HepG2 (cell line): ENCODE data around the gene CPZ. TPM values are rescaled to one million over a fixed set of nuclear protein-coding genes. Genes with fewer than 3 reads are reported as not detected.

Source experiments
- MLX ChIP-seq: IDR thresholded peaks from 2 replicates; pipeline ENCODE4 v1.6.1; 2016
- REPIN1 ChIP-seq: sonication (generic); formaldehyde crosslinking; IDR thresholded peaks from 2 replicates; pipeline ENCODE4 v1.8.0; 2022; ENCODE audit warnings: missing genetic modification reagents, low read depth, mild to moderate bottlenecking, borderline replicate concordance
- RERE ChIP-seq: IDR thresholded peaks from 2 replicates; pipeline ENCODE4 v1.6.1; 2016; ENCODE audit warnings: low read depth, missing genetic modification reagents, missing compliant biosample characterization
- SP4 ChIP-seq: sonication (generic); formaldehyde crosslinking; IDR thresholded peaks from 2 replicates; pipeline ENCODE4 v1.8.1; 2023; ENCODE audit warnings: mild to moderate bottlenecking, missing genetic modification reagents
- ZBTB40 ChIP-seq, 2 experiments: fragments of 450-650 bp in 1 of 2; sonication (generic) in 1 of 2; formaldehyde crosslinking in 1 of 2; IDR thresholded peaks; 2 replicates each; pipeline versions ENCODE4 v1.6.1 to v1.8.0; 2016 to 2022; ENCODE audit warnings: antibody characterized with exemption in 1 of 2, mild to moderate bottlenecking in 1 of 2, missing genetic modification reagents in 1 of 2
- ZFP36L1 ChIP-seq: sonication (generic); formaldehyde crosslinking; IDR thresholded peaks from 2 replicates; pipeline ENCODE4 v1.8.0; 2022; ENCODE audit warnings: mild to moderate bottlenecking, missing genetic modification reagents, moderate library complexity
- ZKSCAN5 ChIP-seq: sonication (generic); formaldehyde crosslinking; IDR thresholded peaks from 2 replicates; pipeline ENCODE4 v1.5.1; 2020; ENCODE audit warnings: mild to moderate bottlenecking, missing genetic modification reagents
- ZNF17 ChIP-seq: sonication (generic); formaldehyde crosslinking; IDR thresholded peaks from 2 replicates; pipeline ENCODE4 v1.5.0; 2020; ENCODE audit warnings: mild to moderate bottlenecking, missing genetic modification reagents
- ZNF607 ChIP-seq: sonication (generic); formaldehyde crosslinking; IDR thresholded peaks from 2 replicates; pipeline ENCODE4 v1.5.1; 2020; ENCODE audit warnings: missing genetic modification reagents, mild to moderate bottlenecking, borderline replicate concordance
- polyA plus RNA-seq, 8 experiments: library from polyadenylated mRNA; depleted of rRNA in 3 of 8; stranded (reverse) in 7 of 8; unstranded in 1 of 8; fragments of >200 nt; fragmentation: Illumina TruSeq in 4 of 8; extraction: Trizol in 4 of 8; gene quantifications; 2 replicates each; pipeline versions ENCODE4 v1.2.1 to v1.2.3, GENCODE V29; 2011 to 2016; ENCODE audit warnings: low read depth in 4 of 8, missing spikeins in 1 of 8, mixed read lengths in 1 of 8; ENCODE audit not compliant: insufficient read depth in 1 of 8
- total RNA-seq, 5 experiments: library from RNA; depleted of rRNA; stranded (reverse); fragments of >200 nt; fragmentation: Illumina TruSeq; extraction: Trizol; gene quantifications; 2 replicates each; pipeline ENCODE4 v1.2.3, GENCODE V29; 2016; ENCODE audit warnings: low read depth in 1 of 5

The CPZ gene
- total and polyA plus RNA-seq, 2 of the 13 experiments (the other 11 are each of a cell fraction or from before 2014, with no cell fraction given), result 0.58 to 0.61 TPM

GRCh38 chr4:8580321-8581093, 12.1 kb upstream of the CPZ start, which contains the start of gene GPR78 (continued):
- no peak for TF ChIP-seq RERE
- no peak for TF ChIP-seq REPIN1
- no peak for TF ChIP-seq SP4 (CRISPR knock-in tag)
- TF ChIP-seq ZNF607 (CRISPR knock-in tag), result no peak
- TF ChIP-seq MLX (CRISPR knock-in tag), result no peak
- TF ChIP-seq ZNF17 (CRISPR knock-in tag), result no peak
- no peak for TF ChIP-seq ZFP36L1
- no peak for TF ChIP-seq ZBTB40 (IDR thresholded peaks at IDR 0.05)
- peak; percentile 21; the same call in 1 of the 2 replicates for TF ChIP-seq ZBTB40 (CRISPR knock-in tag; IDR thresholded peaks at IDR 0.05)
- TF ChIP-seq ZKSCAN5, result no peak
